HepG2 (cell line): ENCODE data around the gene GPT2. TPM values are rescaled to one million over a fixed set of nuclear protein-coding genes. Genes with fewer than 3 reads are reported as not detected.
A peak's percentile ranks its signal among the peaks of the same experiment; 100 is the strongest.

Experiments
- AHR ChIP-seq: IDR thresholded peaks from 2 replicates; pipeline ENCODE4 v1.6.1; 2018; ENCODE audit warnings: missing genetic modification reagents, missing compliant biosample characterization
- ASH2L ChIP-seq: fragments of 300-600, 200-600 bp; sonication (generic); IDR thresholded peaks from 2 replicates; pipeline ENCODE4 v1.7.0; 2017; ENCODE audit warnings: low read depth, mild to moderate bottlenecking, moderate library complexity, mixed read lengths, low read length; ENCODE audit not compliant: insufficient read length
- ATM ChIP-seq: fragments of 450-650 bp; IDR thresholded peaks from 2 replicates; pipeline ENCODE4 v1.7.1; 2017; ENCODE audit warnings: mild to moderate bottlenecking, borderline replicate concordance
- GZF1 ChIP-seq: sonication (generic); formaldehyde crosslinking; IDR thresholded peaks from 2 replicates; pipeline ENCODE4 v1.5.1; 2020; ENCODE audit warnings: mild to moderate bottlenecking, missing genetic modification reagents
- KAT7 ChIP-seq: IDR thresholded peaks from 2 replicates; pipeline ENCODE4 v1.6.1; 2018; ENCODE audit warnings: borderline replicate concordance, missing compliant biosample characterization
- KDM1A ChIP-seq: IDR thresholded peaks from 2 replicates; pipeline ENCODE4 v1.6.1; 2016; ENCODE audit warnings: missing compliant biosample characterization
- KLF9 ChIP-seq: IDR thresholded peaks from 2 replicates; pipeline ENCODE4 v1.6.1; 2016; ENCODE audit warnings: low read depth
- PHB2 ChIP-seq: fragments of 450-650 bp; IDR thresholded peaks from 2 replicates; pipeline ENCODE4 v1.6.1; 2018; ENCODE audit not compliant: partially characterized antibody
- PPARG ChIP-seq: conservative IDR thresholded peaks from 2 replicates; pipeline ENCODE4 v1.6.1; 2016; ENCODE audit warnings: missing biosample characterization, missing genetic modification reagents
- RBM22 ChIP-seq: fragments of 200-400 bp; formaldehyde crosslinking; optimal IDR thresholded peaks from 2 replicates; pipeline ENCODE3; 2017; ENCODE audit warnings: mild to moderate bottlenecking, low read length, moderate library complexity
- TARDBP ChIP-seq: sonication (generic); formaldehyde crosslinking; IDR thresholded peaks from 2 replicates; pipeline ENCODE4 v1.8.0; 2022; ENCODE audit warnings: mild to moderate bottlenecking, missing genetic modification reagents
- TEAD2 ChIP-seq: sonication (generic); formaldehyde crosslinking; IDR thresholded peaks from 2 replicates; pipeline ENCODE4 v1.9.0; 2021; ENCODE audit warnings: missing genetic modification reagents
- YEATS4 ChIP-seq: sonication (generic); formaldehyde crosslinking; IDR thresholded peaks from 2 replicates; pipeline ENCODE4 v1.4.0; 2020; ENCODE audit warnings: missing genetic modification reagents, borderline replicate concordance
- ZNF20 ChIP-seq: sonication (generic); formaldehyde crosslinking; IDR thresholded peaks from 2 replicates; pipeline ENCODE4 v1.4.0; 2020; ENCODE audit warnings: mild to moderate bottlenecking, moderate library complexity, missing genetic modification reagents
- ZNF296 ChIP-seq: sonication (generic); formaldehyde crosslinking; conservative IDR thresholded peaks from 2 replicates; pipeline ENCODE4 v1.5.0; 2020; ENCODE audit warnings: mild to moderate bottlenecking, missing genetic modification reagents
- ZNF329 ChIP-seq: sonication (generic); formaldehyde crosslinking; IDR thresholded peaks from 2 replicates; pipeline ENCODE4 v1.9.0; 2021; ENCODE audit warnings: low read depth, mild to moderate bottlenecking, missing genetic modification reagents
- ZNF350 ChIP-seq: sonication (generic); formaldehyde crosslinking; IDR thresholded peaks from 2 replicates; pipeline ENCODE4 v1.4.0; 2020; ENCODE audit warnings: mild to moderate bottlenecking, low read depth, missing genetic modification reagents, borderline replicate concordance
- ZNF543 ChIP-seq: sonication (generic); formaldehyde crosslinking; IDR thresholded peaks from 2 replicates; pipeline ENCODE4 v1.4.0; 2020; ENCODE audit warnings: mild to moderate bottlenecking, missing genetic modification reagents
- ZNF564 ChIP-seq: sonication (generic); formaldehyde crosslinking; IDR thresholded peaks from 2 replicates; pipeline ENCODE4 v1.8.1; 2023; ENCODE audit warnings: mild to moderate bottlenecking, missing genetic modification reagents
- ZNF746 ChIP-seq: sonication (generic); formaldehyde crosslinking; IDR thresholded peaks from 2 replicates; pipeline ENCODE4 v1.8.0; 2022; ENCODE audit warnings: mild to moderate bottlenecking, missing genetic modification reagents
- polyA plus RNA-seq, 8 experiments: library from polyadenylated mRNA; depleted of rRNA in 3 of 8; stranded (reverse) in 7 of 8; unstranded in 1 of 8; fragments of >200 nt; fragmentation: Illumina TruSeq in 4 of 8; extraction: Trizol in 4 of 8; gene quantifications; 2 replicates each; pipeline versions ENCODE4 v1.2.1 to v1.2.3, GENCODE V29; 2011 to 2016; ENCODE audit warnings: low read depth in 4 of 8, missing spikeins in 1 of 8, mixed read lengths in 1 of 8; ENCODE audit not compliant: insufficient read depth in 1 of 8
- total RNA-seq, 5 experiments: library from RNA; depleted of rRNA; stranded (reverse); fragments of >200 nt; fragmentation: Illumina TruSeq; extraction: Trizol; gene quantifications; 2 replicates each; pipeline ENCODE4 v1.2.3, GENCODE V29; 2016; ENCODE audit warnings: low read depth in 1 of 5
- TF ChIP-seq, protein P1 (sequence below): sonication (generic); formaldehyde crosslinking; IDR thresholded peaks from 2 replicates; pipeline ENCODE4 v1.5.1; 2020; ENCODE audit warnings: mild to moderate bottlenecking, missing genetic modification reagents
- TF ChIP-seq, protein P2 (sequence below): sonication (generic); formaldehyde crosslinking; conservative IDR thresholded peaks from 2 replicates; pipeline ENCODE4 v1.4.0; 2020; ENCODE audit warnings: mild to moderate bottlenecking, missing genetic modification reagents, moderate library complexity
- TF ChIP-seq, protein P3 (sequence below): sonication (generic); formaldehyde crosslinking; IDR thresholded peaks from 2 replicates; pipeline ENCODE4 v1.9.0; 2021; ENCODE audit warnings: missing genetic modification reagents, mild to moderate bottlenecking, borderline replicate concordance

Gene GPT2
- total and polyA plus RNA-seq, 2 of the 13 experiments (the other 11 are each of a cell fraction or from before 2014, with no cell fraction given) = 138 to 267 TPM

DNA sequence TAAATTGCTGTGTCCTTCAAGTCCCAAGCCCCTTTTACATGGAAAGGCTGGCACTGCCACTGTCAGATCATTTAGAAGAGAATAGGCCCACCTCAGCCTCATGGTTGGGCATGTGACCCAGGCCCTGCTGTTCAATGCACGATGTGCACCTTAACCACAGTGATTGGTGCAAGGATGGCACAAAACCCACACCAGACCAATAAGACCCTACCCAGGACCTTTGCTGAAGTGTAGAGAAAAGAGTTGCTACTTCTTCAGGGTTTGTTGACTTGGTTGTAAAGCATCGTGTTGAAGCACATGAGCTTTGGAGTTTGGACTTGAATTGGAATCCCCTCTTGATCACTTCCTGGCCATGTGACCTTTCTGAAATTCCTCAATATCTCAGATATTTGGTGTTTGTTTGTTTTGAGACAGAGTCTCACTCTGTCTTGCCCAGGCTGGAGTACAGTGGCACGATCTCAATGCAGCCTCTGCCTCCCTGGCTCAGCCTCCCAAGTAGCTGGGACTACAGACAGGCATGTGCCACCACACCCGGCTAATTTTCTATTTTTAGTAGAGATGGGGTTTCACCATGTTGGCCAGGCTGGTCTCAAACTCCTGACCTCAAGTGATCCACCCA, 64.5 kb downstream of the GPT2 start (continued):
- TF ChIP-seq, protein P1, sequence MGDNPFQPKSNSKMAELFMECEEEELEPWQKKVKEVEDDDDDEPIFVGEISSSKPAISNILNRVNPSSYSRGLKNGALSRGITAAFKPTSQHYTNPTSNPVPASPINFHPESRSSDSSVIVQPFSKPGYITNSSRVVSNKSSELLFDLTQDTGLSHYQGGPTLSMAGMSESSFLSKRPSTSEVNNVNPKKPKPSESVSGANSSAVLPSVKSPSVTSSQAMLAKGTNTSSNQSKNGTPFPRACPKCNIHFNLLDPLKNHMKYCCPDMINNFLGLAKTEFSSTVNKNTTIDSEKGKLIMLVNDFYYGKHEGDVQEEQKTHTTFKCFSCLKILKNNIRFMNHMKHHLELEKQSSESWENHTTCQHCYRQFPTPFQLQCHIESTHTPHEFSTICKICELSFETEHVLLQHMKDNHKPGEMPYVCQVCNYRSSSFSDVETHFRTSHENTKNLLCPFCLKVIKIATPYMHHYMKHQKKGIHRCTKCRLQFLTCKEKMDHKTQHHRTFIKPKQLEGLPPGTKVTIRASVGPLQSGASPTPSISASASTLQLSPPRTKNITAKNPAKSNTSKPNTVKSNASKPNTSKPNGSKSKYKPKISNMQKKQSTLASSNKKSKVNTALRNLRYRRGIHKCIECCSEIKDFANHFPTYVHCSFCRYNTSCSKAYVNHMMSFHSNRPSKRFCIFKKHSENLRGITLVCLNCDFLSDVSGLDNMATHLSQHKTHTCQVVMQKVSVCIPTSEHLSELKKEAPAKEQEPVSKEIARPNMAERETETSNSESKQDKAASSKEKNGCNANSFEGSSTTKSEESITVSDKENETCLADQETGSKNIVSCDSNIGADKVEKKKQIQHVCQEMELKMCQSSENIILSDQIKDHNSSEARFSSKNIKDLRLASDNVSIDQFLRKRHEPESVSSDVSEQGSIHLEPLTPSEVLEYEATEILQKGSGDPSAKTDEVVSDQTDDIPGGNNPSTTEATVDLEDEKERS (CRISPR knock-in tag) = no peak
- TF ChIP-seq, protein P2, sequence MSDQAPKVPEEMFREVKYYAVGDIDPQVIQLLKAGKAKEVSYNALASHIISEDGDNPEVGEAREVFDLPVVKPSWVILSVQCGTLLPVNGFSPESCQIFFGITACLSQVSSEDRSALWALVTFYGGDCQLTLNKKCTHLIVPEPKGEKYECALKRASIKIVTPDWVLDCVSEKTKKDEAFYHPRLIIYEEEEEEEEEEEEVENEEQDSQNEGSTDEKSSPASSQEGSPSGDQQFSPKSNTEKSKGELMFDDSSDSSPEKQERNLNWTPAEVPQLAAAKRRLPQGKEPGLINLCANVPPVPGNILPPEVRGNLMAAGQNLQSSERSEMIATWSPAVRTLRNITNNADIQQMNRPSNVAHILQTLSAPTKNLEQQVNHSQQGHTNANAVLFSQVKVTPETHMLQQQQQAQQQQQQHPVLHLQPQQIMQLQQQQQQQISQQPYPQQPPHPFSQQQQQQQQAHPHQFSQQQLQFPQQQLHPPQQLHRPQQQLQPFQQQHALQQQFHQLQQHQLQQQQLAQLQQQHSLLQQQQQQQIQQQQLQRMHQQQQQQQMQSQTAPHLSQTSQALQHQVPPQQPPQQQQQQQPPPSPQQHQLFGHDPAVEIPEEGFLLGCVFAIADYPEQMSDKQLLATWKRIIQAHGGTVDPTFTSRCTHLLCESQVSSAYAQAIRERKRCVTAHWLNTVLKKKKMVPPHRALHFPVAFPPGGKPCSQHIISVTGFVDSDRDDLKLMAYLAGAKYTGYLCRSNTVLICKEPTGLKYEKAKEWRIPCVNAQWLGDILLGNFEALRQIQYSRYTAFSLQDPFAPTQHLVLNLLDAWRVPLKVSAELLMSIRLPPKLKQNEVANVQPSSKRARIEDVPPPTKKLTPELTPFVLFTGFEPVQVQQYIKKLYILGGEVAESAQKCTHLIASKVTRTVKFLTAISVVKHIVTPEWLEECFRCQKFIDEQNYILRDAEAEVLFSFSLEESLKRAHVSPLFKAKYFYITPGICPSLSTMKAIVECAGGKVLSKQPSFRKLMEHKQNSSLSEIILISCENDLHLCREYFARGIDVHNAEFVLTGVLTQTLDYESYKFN (CRISPR knock-in tag) = peak; percentile 94
- TF ChIP-seq ZNF564 (no peak), ZNF20 (CRISPR knock-in tag) (no peak), TARDBP (CRISPR knock-in tag) (peak; percentile 79; the same call in 1 of the 2 replicates), AHR (CRISPR knock-in tag) (no peak), YEATS4 (CRISPR knock-in tag) (no peak), ZNF543 (CRISPR knock-in tag) (no peak), KAT7 (CRISPR knock-in tag) (no peak), ATM (no peak), GZF1 (CRISPR knock-in tag) (peak; percentile 53; the same call in 1 of the 2 replicates), ASH2L (peak; percentile 90), ZNF329 (no peak), ZNF350 (peak; percentile 35; the same call in 1 of the 2 replicates), TEAD2 (CRISPR knock-in tag) (peak; percentile 28; the same call in 1 of the 2 replicates), ZNF296 (CRISPR knock-in tag) (no peak), PHB2 (no peak), KLF9 (CRISPR knock-in tag) (0 out of 2 replicates have a peak, but pooled peaks have one; percentile 40), ZNF746 (no peak), KDM1A (no peak), RBM22 (no peak), PPARG (CRISPR knock-in tag) (0 out of 2 replicates have a peak, but pooled peaks have one; percentile 17)
- TF ChIP-seq, protein P3, sequence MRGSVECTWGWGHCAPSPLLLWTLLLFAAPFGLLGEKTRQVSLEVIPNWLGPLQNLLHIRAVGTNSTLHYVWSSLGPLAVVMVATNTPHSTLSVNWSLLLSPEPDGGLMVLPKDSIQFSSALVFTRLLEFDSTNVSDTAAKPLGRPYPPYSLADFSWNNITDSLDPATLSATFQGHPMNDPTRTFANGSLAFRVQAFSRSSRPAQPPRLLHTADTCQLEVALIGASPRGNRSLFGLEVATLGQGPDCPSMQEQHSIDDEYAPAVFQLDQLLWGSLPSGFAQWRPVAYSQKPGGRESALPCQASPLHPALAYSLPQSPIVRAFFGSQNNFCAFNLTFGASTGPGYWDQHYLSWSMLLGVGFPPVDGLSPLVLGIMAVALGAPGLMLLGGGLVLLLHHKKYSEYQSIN (CRISPR knock-in tag) = no peak
